ENCODE data around the gene CDH4.

CDH4 gene

GRCh38 chr20:61731363-61732181, 479.5 kb downstream of the CDH4 start:
- DNase-seq, result no peak

DNA sequence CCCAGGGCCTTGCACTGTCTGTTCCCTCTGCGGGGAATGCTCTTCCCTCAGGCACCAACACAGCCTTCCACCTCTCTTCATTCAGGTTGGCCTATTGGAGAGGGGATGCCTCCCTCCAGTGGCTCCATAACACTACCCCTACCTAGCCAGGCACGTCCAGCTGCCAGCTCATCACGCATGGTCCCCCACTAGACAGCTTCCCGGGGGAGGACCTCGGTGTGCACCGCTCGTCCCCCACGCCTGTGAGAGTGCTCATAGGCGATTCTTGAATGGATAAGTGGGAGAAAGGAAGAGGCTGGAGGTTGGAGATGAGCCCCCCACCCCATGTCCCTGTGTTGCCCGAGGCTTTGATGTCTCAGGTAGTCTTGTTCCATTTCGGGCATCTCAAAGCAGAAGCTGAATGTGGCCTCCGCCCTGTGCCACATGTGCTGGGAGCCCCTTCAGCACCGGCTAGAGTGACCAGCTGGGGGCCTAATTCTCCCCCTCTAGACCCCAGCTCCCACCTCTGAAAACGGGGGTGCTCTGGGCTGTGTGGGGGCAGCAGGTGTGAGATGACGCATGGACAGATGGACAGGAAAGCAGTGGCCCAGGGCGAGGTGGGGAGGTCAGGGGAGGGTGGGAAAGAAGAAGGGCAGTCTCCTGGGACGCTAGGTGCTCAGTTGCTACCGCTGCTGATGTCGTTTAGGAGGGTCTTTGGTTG, 480.6 kb downstream of the CDH4 start:
- DNase-seq, result no peak

DNA sequence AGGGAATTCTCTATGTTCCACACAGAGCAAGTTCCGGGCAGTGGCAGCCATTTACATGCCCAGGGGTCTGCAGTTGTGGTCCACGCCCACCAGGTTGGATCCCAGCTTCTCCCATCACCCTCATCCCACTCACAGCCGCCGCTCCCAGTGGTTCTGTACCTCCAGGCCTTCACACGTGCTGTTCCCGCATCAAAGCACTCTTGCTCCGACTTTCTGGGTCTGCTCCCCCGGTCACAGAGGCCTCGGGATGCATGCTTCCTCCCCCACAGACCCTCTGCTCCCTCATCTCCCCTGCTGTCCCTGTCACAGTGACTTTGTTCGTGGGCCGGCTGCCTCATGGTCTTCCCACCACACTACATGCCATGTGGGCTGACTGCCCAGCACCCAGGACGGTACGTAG, 481.2 kb downstream of the CDH4 start:
- no peak for DNase-seq

- DNase-seq, result no peak
Measured at GRCh38 chr20:61733891-61734732, 482.1 kb downstream of the CDH4 start.

DNA sequence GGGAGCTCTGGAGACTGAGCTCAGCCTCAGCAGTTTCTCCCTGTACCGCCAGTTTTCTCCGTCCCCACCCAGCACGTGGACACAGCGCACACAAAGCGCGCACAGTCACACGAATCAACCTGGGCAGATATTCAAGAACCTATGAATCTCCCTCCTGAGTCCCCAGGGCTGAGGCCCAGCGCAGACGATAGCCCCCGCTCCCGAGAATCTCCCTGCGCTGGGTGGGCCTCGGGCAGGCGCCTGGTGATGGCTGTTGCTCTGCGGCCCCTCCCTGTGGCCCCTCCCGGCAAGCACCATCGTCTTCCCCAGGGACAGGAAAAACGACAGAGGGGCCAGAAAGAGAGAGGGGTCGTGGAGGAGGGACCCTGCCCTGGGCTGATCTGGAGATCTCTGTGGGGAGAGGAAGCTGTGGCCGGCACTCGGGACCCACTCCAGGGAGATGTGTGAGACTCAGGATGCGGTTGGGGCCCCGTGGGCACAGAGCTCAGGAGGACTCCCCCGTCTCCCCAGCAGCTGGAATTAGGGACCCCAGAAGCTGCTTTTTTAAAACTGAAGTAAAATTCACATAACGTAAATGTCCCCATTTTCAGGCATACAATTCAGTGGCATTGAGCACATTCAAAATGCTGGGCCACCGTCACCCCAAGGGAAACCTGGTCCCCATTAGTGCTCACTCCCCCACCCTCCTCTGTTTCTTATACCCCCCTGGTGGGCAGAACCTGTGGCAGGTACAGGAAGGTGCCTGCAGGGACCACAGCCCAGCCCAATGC, 482.9 kb downstream of the CDH4 start:
- DNase-seq, result no peak

- no peak for DNase-seq
Measured at GRCh38 chr20:61735503-61735785, 483.4 kb downstream of the CDH4 start.

GRCh38 chr20:61736001-61736635, 484.1 kb downstream of the CDH4 start:
- DNase-seq, result no peak

GRCh38 chr20:61736751-61737310, 484.8 kb downstream of the CDH4 start:
- no peak for DNase-seq

DNA sequence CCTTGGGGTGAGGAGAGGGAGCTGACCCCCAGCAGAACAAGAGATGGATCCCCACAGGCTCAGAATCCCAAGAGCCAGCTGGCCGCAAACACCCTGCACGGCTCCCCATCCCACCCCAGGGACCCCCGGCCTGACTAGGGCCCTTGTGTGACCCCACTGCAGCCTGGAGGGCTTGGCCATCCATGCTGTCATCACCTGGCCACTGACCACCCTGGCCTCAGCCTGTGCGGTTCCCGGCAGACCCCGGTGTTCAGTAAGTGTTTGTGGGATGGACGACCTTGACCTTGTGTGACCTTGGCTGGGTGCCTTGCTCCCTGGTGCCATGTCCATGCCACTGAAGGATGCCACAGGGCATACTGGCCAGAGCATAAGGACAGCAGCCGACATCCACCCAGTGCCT, 485.3 kb downstream of the CDH4 start:
- no peak for DNase-seq

DNA sequence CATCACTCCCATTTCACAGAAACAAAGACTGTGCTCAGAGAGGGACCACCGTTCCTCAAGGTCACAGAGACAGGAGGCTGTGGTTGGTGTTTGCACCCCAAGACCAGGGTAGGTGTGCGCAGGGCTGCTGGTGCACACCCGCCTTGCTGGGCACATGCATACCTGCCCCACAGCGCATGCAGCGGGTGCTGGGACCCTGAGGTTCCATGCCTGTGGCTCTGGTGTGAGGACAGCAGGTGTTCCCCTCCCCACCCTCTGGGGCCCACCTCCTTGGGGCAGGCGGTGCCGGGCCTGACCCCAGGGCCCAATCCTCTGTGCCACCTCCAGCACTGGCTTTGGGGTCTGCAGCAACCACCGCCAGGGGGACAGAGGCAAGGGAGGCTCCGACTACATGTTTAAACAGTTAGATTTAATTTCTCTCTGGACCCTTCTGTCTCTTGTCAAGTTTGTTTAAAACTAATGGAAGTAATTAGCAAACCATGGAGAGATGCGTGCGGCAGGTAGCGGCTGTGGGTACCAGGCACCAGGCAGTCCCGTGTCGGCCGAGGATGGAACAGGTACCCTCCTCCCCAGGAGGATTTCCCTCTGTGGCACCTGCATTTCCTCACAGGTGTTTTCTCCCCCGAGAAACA, 485.9 kb downstream of the CDH4 start:
- no peak for DNase-seq

GRCh38 chr20:61738601-61739069, 486.6 kb downstream of the CDH4 start:
- no peak for DNase-seq

DNA sequence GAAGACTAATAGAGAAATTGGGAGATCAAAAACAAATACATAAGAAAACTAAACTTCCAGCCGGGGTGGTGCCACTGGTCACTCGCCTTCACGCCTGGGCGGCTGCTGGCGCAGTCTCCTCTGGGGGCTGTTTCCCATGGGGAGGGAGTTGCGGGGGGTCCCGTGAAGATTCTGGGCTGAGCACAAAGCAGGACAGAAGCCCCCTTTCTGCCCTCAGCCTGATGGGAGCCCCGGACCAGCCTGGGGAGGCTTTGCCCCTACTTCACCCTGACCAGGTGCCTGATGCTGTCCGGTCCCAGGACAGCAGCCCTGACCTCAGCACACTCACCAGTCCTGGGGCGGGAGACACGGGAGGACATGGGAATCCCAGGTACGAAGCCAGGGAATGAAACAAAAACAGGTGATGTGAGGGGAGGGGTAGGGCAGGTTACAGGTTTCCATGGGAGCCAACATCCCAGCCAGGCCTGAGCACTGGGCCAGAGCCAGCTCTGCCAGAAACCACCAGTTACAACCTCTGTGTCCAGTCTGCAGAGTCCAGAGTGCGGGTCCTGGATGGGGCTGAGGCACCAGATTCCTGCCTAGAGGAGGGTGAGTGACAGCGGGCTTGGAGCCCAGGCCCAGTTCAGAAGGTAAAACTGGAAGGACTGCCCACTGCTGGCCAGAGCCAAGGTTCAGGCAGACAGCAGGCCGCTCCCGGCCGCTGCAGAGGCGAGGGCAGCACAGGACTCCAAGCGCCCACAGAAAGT, 487.2 kb downstream of the CDH4 start:
- DNase-seq, result no peak

DNA sequence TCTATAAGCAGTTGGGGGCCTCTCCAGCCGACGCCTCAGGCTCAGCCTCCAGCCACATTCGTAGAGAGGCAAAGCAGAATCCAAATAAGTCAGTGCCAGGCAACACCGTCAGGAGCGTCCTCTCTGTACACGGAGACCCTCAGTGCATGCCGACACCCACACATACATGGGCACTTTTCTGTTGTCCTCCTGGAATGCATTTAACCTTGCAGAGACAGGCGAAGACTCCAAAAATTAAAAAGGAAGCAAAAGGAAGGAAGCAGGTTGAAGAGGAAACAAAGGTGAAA, 487.7 kb downstream of the CDH4 start:
- DNase-seq, result no peak

DNA sequence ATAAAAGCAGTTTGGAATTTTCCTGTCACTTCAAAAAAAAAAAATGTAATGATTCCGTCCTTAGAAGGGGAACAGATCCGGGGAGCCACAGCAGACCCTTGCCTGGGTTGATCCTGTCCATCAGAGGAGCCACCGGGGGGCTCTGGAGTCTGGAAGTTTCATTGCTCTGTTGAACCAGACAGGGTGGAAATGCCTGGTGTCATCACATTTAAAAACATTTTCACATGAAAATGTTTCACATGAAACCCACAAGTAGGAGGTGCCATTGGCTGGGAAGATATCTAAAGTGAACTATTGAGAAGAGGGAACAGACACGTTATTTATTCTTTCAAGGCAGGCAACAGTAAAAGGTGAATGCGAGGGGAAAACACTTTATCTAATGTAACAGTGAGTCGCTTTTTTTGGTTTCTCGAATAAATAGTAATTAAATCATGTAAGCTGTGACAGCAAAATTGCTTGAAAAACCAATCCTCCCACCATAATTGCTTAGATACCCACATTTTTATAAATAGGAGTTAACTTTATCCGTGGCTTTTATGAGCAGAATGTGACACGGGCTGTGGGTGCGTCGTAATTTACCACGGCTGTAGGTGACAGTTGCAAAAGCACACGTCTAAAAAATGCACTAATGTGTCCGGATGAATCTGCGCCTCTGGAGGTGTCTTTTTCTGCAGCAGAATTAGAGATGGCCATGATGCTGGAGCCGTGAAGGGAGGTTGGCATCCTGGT, 490.2 kb downstream of the CDH4 start:
- no peak for DNase-seq

DNA sequence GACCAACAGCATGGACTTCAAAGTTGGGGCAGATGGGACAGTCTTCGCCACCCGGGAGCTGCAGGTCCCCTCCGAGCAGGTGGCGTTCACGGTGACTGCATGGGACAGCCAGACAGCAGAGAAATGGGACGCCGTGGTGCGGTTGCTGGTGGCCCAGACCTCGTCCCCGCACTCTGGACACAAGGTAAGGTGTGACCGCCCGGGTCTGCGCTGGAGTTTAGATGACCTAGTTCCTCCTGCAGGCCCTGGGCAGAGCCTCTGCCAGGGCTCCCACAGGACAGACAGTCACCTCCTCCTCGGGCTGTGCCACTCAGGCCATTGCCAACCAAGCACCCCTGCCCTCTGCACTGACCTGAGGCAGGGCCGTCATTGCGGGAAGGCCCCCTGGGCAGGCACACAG, 491.5 kb downstream of the CDH4 start:
- DNase-seq, result no peak

- DNase-seq, result no peak
Measured at GRCh38 chr20:61744691-61745396, 492.8 kb downstream of the CDH4 start.

- no peak for DNase-seq
Measured at GRCh38 chr20:61745397-61746146, 493.5 kb downstream of the CDH4 start.

DNA sequence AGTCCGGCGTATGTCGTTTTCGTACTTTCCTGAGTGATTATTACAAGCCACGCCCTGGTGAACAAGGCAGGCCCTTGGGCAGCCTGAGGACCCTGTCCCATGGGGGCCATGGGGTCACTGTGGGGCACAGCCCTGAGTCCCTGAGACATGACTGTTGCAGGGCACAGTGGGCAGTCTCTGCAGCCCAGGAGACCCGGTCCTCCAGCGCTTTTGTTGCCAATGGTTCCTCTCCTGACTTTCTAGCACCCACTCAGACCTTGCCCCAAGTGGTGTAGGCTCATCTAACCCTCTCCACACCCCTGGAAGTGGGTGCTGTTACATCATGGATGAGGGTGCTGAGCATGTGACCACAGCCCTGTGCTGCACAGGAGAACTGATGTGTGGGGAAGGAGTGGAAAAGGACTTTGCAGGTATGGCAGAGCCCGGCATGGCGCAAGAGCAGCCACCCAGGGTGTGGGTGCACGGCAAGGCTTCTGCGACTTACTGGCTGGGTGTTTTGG, 494.1 kb downstream of the CDH4 start:
- no peak for DNase-seq

DNA sequence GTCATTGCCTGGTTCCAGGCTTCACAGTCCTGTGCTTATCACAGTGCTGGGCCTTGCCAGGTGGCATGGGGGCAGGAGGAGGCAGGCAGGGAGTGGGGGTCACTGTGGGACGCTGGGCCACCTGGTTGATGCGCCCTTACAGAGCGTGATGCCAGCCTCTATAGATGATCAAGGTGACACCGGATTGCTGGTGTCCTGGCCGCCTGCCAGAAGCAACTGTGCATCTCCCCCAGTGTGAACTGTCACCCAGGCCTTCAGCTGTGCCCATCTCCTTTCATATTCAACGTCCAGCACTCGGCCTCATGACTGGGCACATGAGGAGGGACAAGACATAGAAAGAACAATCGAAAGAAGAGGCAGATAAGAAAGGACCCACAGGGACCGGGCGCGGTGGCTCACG, 494.7 kb downstream of the CDH4 start:
- no peak for DNase-seq
